Suprapubic skin (tissue), 4 donors: ENCODE data around the gene ANKRD30A. TPM values are rescaled to one million over a fixed set of nuclear protein-coding genes. Genes with fewer than 3 reads are reported as not detected.

ENCODE experiments used
- DNase-seq, 2 donors: peaks; one replicate each; pipeline ENCODE4 v3.0.0-alpha.2; 2019; ENCODE audit warnings: low spot score in 2 of 2
- H3K27ac ChIP-seq: fragments of 200-600 bp; sonication (generic); one replicate; pipeline ENCODE4 v1.5.1; 2019
- H3K27me3 ChIP-seq: fragments of 200-600 bp; sonication (generic); one replicate; pipeline ENCODE4 v1.5.1; 2019
- H3K36me3 ChIP-seq: fragments of 200-600 bp; sonication (generic); one replicate; pipeline ENCODE4 v1.5.1; 2019
- H3K4me1 ChIP-seq: fragments of 200-600 bp; sonication (generic); one replicate; pipeline ENCODE4 v1.5.1; 2019
- H3K4me3 ChIP-seq: fragments of 200-600 bp; sonication (generic); one replicate; pipeline ENCODE4 v1.5.1; 2019; ENCODE audit warnings: mild to moderate bottlenecking
- H3K9me3 ChIP-seq: fragments of 200-600 bp; sonication (generic); one replicate; pipeline ENCODE4 v1.5.1; 2019
- CTCF ChIP-seq, 2 donors: fragments of 200-600 bp in 1 of 2; fragments of 450-650 bp in 1 of 2; sonication (generic) in 1 of 2; IDR thresholded peaks; one replicate each; pipeline ENCODE4 v1.5.1; 2016 to 2019; ENCODE audit warnings: antibody characterized with exemption in 2 of 2, mild to moderate bottlenecking in 1 of 2, moderate library complexity in 1 of 2
- EP300 ChIP-seq: sonication (generic); formaldehyde crosslinking; IDR thresholded peaks from one replicate; pipeline ENCODE4 v1.6.1; 2017; ENCODE audit warnings: antibody characterized with exemption
- POLR2A ChIP-seq, 2 donors: fragments of 450-650 bp; IDR thresholded peaks; one replicate each; pipeline ENCODE4 v1.6.1; 2017; ENCODE audit warnings: antibody characterized with exemption in 2 of 2, mild to moderate bottlenecking in 2 of 2, moderate library complexity in 2 of 2
- POLR2AphosphoS5 ChIP-seq, 3 donors: sonication (generic); formaldehyde crosslinking; IDR thresholded peaks; one replicate each; pipeline ENCODE4 v1.6.1; 2017; ENCODE audit warnings: antibody characterized with exemption in 3 of 3
- WGBS: methylation state at CpG from one replicate; pipeline ENCODE4 v1.1.5; 2018; 5-methylcytosine and 5-hydroxymethylcytosine counted together
- total RNA-seq, 4 donors: library from RNA; depleted of rRNA; stranded (reverse); fragments of >200 nt; gene quantifications; one replicate each; pipeline ENCODE4 v1.1.0, GENCODE V29; 2016

ANKRD30A gene
- total RNA-seq, 4 donors from 2014 or later, result 0.24 TPM; not detected in 3

- WGBS, result 75% methylated on average over 3 of the region's 3 CpGs
- TF ChIP-seq POLR2A (IDR thresholded peaks at IDR 0.05) (no peak), CTCF (IDR thresholded peaks at IDR 0.05) (no peak), EP300 (no peak), POLR2AphosphoS5 (IDR thresholded peaks at IDR 0.05) (no peak)
- Histone ChIP-seq H3K27ac (no peak overlapping the region), H3K27me3 (no peaks in the 10 kb centered on the region), H3K36me3 (no peaks in the 10 kb centered on the region), H3K4me3 (no peak overlapping the region), H3K4me1 (no peaks in the 10 kb centered on the region), H3K9me3 (no peaks in the 10 kb centered on the region)
- DNase-seq, result no peak
Measured at GRCh38 chr10:37268266-37268665, 142.9 kb downstream of the ANKRD30A start.

- no peak for TF ChIP-seq POLR2AphosphoS5 (IDR thresholded peaks at IDR 0.05)
- no peak for TF ChIP-seq CTCF (IDR thresholded peaks at IDR 0.05)
- TF ChIP-seq EP300, result no peak
- no peak for TF ChIP-seq POLR2A (IDR thresholded peaks at IDR 0.05)
- Histone ChIP-seq H3K27ac (no peak overlapping the region), H3K4me1 (no peaks in the 10 kb centered on the region), H3K27me3 (no peaks in the 10 kb centered on the region), H3K4me3 (no peak overlapping the region), H3K36me3 (no peaks in the 10 kb centered on the region), H3K9me3 (no peaks in the 10 kb centered on the region)
- 64% methylated on average over 5 of the region's 5 CpGs for WGBS
- DNase-seq, result no peak
Measured at GRCh38 chr10:37269554-37270256, 144.3 kb downstream of the ANKRD30A start.

DNA sequence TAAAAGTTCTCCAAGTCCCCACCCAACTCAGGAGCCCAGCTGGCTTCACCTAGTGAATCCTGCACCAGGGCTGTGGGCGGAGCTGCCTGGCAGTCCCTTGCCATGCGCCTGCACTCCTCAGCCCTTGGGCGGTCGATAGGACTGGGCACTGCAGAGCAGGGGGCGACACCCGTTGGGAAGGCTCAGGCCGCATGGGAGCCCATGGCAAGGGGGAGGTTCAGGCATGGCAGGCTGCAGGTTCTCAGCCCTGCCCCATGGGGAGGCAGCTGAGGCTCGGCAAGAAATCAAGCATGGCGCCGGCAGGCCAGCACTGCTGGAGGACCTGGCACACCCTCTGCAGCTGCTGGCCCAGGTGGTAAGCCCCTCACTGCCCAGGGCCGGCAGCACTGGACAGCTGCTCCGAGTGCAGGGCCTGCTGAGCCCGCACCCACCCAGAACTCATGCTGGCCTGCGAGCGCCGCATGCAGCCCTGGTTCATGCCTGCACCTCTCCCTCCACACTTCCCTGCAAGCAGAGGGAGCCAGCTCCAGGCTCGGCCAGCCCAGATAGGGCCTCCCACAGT lies 149.9 kb downstream of the ANKRD30A start:
- no peaks in the 10 kb centered on the region for H3K4me1 ChIP-seq
- H3K27me3 ChIP-seq, result no peaks in the 10 kb centered on the region
- peaks cover 5% of the 10 kb centered on the region for H3K9me3 ChIP-seq
- H3K4me3 ChIP-seq, result no peak overlapping the region
- 98% methylated on average over 7 of the region's 17 CpGs for WGBS
- TF ChIP-seq POLR2AphosphoS5 (IDR thresholded peaks at IDR 0.05), result no peak
- no peak for TF ChIP-seq EP300
- no peak for TF ChIP-seq POLR2A (IDR thresholded peaks at IDR 0.05)
- no peak for DNase-seq
- no peaks in the 10 kb centered on the region for H3K36me3 ChIP-seq
- H3K27ac ChIP-seq, result no peak overlapping the region

DNA sequence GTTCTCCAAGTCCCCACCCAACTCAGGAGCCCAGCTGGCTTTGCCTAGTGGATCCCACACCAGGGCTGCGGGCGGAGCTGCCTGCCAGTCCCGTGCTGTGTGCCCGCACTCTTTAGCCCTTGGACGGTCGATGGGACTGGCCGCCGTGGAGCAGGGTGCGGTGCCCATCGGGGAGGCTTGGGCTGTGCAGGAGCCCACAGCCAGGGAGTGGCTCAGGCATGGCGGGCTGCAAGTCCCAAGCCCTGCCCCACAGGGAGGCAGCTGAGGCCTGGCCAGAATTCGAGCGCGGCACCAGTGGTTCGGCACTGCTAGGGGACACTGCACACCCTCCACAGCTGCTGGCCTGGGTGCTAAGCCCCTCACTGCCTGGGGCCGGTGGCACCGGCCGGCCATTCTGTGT lies 159.7 kb downstream of the ANKRD30A start:
- Histone ChIP-seq H3K9me3 (peaks cover 4% of the 10 kb centered on the region), H3K4me3 (no peak overlapping the region), H3K27ac (no peak overlapping the region), H3K4me1 (no peaks in the 10 kb centered on the region), H3K27me3 (no peaks in the 10 kb centered on the region), H3K36me3 (no peaks in the 10 kb centered on the region)
- TF ChIP-seq CTCF (IDR thresholded peaks at IDR 0.05) (no peak), POLR2AphosphoS5 (IDR thresholded peaks at IDR 0.05) (no peak), POLR2A (IDR thresholded peaks at IDR 0.05) (no peak), EP300 (no peak)
- 87% methylated on average over 9 of the region's 18 CpGs for WGBS
- DNase-seq, result no peak

GRCh38 chr10:37289833-37290464 lies 164.6 kb downstream of the ANKRD30A start:
- H3K9me3 ChIP-seq, result peaks cover 7% of the 10 kb centered on the region
- no peaks in the 10 kb centered on the region for H3K36me3 ChIP-seq
- H3K4me3 ChIP-seq, result no peak overlapping the region
- no peaks in the 10 kb centered on the region for H3K27me3 ChIP-seq
- TF ChIP-seq EP300 (no peak), POLR2A (IDR thresholded peaks at IDR 0.05) (no peak), CTCF (IDR thresholded peaks at IDR 0.05) (no peak), POLR2AphosphoS5 (IDR thresholded peaks at IDR 0.05) (no peak)
- no peak overlapping the region for H3K27ac ChIP-seq
- H3K4me1 ChIP-seq, result no peaks in the 10 kb centered on the region
- WGBS, result 62% methylated on average over 4 of the region's 4 CpGs
- no peak for DNase-seq
